Activated T-helper 2 cell treated with anti-CD3 and anti-CD28 coated beads, Interferon-gamma antibody, Interleukin-2, Interleukin-4, amounts not matched to agents 10 μg/mL and 5 μg/mL and 100 μg/mL, durations not matched to agents 14 hours and 24 hours and 36 hours (primary cell): ENCODE results near the gene GMFB. TPM values are rescaled to one million over a fixed set of nuclear protein-coding genes. Genes with fewer than 3 reads are reported as not detected.
"Not testable (repeated sequence)": the region's sequence is repeated elsewhere in the genome, so short reads cannot be mapped to it uniquely, and the experiment has no call there.

Experiments
- DNase-seq: peaks from one replicate; pipeline ENCODE4 v3.0.0; 2021; ENCODE audit warnings: low spot score
- H3K27ac Mint-ChIP-seq: one replicate; pipeline ENCODE4 v1.8.0; 2021; ENCODE audit warnings: mixed read lengths
- H3K27me3 Mint-ChIP-seq: one replicate; pipeline ENCODE4 v1.8.0; 2021; ENCODE audit warnings: low read depth, mixed read lengths
- H3K36me3 Mint-ChIP-seq: one replicate; pipeline ENCODE4 v1.8.0; 2021; ENCODE audit warnings: low read depth, mixed read lengths
- H3K4me1 Mint-ChIP-seq: one replicate; pipeline ENCODE4 v1.8.0; 2021; ENCODE audit warnings: low read depth, mixed read lengths
- H3K4me3 Mint-ChIP-seq: one replicate; pipeline ENCODE4 v1.8.0; 2021; ENCODE audit warnings: low read depth, mild to moderate bottlenecking, moderate library complexity, mixed read lengths
- H3K9me3 Mint-ChIP-seq: one replicate; pipeline ENCODE4 v1.8.0; 2021; ENCODE audit warnings: mixed read lengths
- intact Hi-C: fragments of 100-400 bp; cut with micrococcal nuclease; formaldehyde crosslinking; loops from one replicate; pipeline ENCODE4 v1.15.1; 2023
- total RNA-seq: library from RNA; stranded (reverse); gene quantifications from 2 replicates; pipeline ENCODE4 v1.2.3, GENCODE V29; 2022

Gene GMFB
- total RNA-seq, 1 donor from 2014 or later, result 40.0 TPM

GRCh38 chr14:54451121-54451601 is 37.6 kb downstream of the GMFB start:
- no peak overlapping the region for H3K4me3 Mint-ChIP-seq
- no peak for DNase-seq
- peaks cover 1% of the 10 kb centered on the region for H3K27me3 Mint-ChIP-seq
- H3K9me3 Mint-ChIP-seq, result no peaks in the 10 kb centered on the region
- H3K36me3 Mint-ChIP-seq, result no peaks in the 10 kb centered on the region
- intact Hi-C loops, result no loop called here
- H3K27ac Mint-ChIP-seq, result no peak overlapping the region
- H3K4me1 Mint-ChIP-seq, result peaks cover 27% of the 10 kb centered on the region

GRCh38 chr14:54450535-54450934 is 38.2 kb downstream of the GMFB start:
- Mint-ChIP-seq H3K27me3 (peaks cover 6% of the 10 kb centered on the region), H3K27ac (no peak overlapping the region), H3K9me3 (no peaks in the 10 kb centered on the region), H3K4me1 (peaks cover 29% of the 10 kb centered on the region), H3K36me3 (no peaks in the 10 kb centered on the region), H3K4me3 (no peak overlapping the region)
- no peak for DNase-seq
- intact Hi-C loops, result no loop called here

DNA sequence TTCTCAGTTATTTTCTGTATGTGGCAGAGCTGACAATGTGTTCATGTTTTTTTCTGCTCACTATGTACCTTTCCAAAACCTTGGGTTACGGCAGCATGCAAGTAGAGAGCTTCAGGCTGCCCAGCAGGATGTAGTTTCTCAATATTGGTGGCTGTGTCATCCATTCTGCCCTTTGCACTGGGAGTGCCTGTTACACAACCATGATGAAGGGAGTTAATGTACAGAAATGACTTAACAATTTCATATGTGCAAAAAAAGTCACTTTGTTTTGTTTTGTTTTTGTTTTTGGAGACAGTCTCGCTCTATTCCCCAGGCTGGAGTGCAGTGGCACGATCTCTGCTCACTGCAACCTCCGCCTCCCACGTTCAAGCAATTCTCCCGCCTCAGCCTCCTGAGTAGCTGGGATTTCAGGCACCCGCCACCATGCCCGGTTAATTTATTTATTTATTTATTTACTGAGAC is 41.5 kb downstream of the GMFB start:
- peaks cover 29% of the 10 kb centered on the region for H3K4me1 Mint-ChIP-seq
- DNase-seq, result no peak
- intact Hi-C loops, result no loop called here
- H3K27me3 Mint-ChIP-seq, result peaks cover 6% of the 10 kb centered on the region
- no peak overlapping the region for H3K27ac Mint-ChIP-seq
- H3K4me3 Mint-ChIP-seq, result no peak overlapping the region
- no peaks in the 10 kb centered on the region for H3K9me3 Mint-ChIP-seq
- H3K36me3 Mint-ChIP-seq, result no peaks in the 10 kb centered on the region

DNA sequence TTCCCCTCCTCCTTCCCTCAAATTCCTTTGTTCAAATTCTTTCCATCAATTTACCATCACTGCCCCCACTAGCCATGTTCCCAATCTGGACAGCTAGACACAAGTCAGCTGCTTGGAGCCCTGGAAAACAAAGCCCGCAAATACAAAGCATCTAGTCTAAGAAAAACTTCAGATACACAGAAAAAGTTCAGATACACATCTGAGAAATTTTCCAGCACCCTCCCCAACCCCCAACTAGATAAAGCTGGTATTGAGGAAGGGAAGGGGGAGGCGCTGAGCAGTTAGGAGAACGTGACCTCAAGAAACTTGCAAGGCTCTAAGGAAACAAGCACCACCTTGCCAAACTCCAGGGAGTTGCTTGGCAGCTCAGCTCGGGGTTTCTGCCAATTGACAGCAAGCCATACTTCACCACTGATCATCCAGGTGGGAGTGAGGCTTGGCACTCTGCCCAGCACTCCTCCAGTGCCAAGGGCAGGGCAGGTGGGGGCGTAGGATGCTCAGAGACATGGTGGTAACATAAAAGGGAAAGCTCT is 42.6 kb downstream of the GMFB start:
- intact Hi-C loops, result no loop called here
- Mint-ChIP-seq H3K27me3 (peaks cover 6% of the 10 kb centered on the region), H3K4me1 (peaks cover 37% of the 10 kb centered on the region), H3K27ac (no peak overlapping the region), H3K9me3 (no peaks in the 10 kb centered on the region), H3K36me3 (no peaks in the 10 kb centered on the region), H3K4me3 (no peak overlapping the region)
- DNase-seq, result no peak

- H3K27ac Mint-ChIP-seq, result no peak overlapping the region
- no peak for DNase-seq
- peaks cover 36% of the 10 kb centered on the region for H3K4me1 Mint-ChIP-seq
- H3K36me3 Mint-ChIP-seq, result peaks cover 10% of the 10 kb centered on the region
- intact Hi-C loops, result loop anchor here (5.0 kb wide), 2 partner anchors 118 to 1292 kb away; partner anchors contain the start of gene DDHD1
- H3K9me3 Mint-ChIP-seq, result no peaks in the 10 kb centered on the region
- no peak overlapping the region for H3K4me3 Mint-ChIP-seq
- H3K27me3 Mint-ChIP-seq, result peaks cover 6% of the 10 kb centered on the region
Measured at GRCh38 chr14:54444681-54445080, 44.1 kb downstream of the GMFB start.

DNA sequence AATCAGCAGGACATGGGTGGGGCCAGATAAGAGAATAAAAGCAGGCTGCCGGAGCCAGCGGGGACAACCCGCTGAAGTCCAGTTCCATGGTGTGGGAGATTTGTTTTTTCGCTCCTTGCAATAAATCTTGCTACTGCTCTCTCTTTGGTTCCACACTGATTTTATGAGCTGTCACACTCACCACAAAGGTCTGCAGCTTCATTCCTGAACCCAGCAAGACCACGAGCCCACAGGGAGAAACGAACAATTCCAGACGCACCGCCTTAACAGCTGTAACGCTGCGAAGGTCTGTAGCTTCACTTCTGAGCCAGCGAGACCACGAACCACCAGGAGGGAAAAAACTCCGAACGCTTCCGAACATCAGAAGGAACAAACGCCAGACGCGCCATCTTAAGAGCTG is 44.8 kb downstream of the GMFB start:
- Mint-ChIP-seq H3K27me3 (peaks cover 6% of the 10 kb centered on the region), H3K4me1 (peaks cover 41% of the 10 kb centered on the region), H3K9me3 (no peaks in the 10 kb centered on the region), H3K4me3 (no peak overlapping the region), H3K36me3 (peaks cover 15% of the 10 kb centered on the region), H3K27ac (no peak overlapping the region)
- no peak for DNase-seq
- intact Hi-C loops, result loop anchor here (5.0 kb wide), 2 partner anchors 118 to 1292 kb away; partner anchors contain the start of gene DDHD1

GRCh38 chr14:54442961-54443360 is 45.8 kb downstream of the GMFB start:
- H3K27me3 Mint-ChIP-seq, H3K4me3 Mint-ChIP-seq, H3K27ac Mint-ChIP-seq, DNase-seq, H3K9me3 Mint-ChIP-seq: not testable (repeated sequence)
- intact Hi-C loops, result loop anchor here (5.0 kb wide), 2 partner anchors 119 to 1291 kb away; partner anchors contain the start of gene DDHD1
- peaks cover 25% of the 10 kb centered on the region for H3K36me3 Mint-ChIP-seq
- H3K4me1 Mint-ChIP-seq, result peaks cover 43% of the 10 kb centered on the region

DNA sequence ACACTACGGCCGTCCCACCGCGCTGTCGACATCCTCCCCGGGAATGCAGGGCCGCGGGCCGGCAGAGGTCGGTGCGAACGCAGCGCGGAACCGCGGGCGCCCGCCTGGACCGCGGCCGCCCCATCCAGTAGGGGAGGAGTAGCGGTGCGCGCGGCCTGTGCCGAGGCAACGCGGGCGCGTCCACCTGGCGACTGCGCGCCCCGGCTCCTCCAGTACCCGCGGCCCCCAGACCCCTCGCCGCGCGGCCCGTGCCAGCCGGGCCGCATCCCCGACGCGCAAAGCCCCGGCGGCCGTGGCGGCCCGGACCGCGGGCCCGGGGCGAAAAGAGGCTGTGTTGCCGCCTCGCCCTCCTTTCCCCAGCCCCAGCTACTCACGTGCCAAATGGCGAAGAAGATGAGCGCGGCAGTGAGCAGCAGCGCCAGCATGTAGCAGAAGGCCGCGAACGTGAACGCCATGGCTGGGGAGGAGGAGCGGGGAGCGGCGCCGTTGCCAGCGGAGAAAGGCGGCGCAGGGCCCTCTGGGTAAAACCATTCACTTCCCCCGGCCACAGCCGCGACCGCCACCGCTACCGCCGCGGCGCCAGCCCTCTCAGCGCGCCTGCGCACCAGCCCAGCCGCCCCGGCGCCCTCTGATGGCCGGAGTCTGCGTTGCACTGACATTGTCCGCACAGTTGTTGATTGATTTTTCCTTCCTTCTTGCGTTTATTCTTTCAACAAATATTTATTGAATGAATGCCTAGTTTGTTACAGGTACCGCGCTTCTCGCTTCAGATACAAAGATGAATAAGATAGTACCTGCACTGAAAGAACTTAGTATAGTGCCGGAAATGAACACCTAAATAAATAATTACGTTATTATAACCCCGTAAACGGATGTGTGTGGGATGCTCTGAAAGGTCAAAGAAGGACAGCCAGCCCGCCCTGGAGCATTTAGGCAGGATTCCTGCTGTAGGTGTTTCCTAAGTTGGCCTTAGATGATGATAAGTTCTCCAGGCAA is 47.6 kb downstream of the GMFB start, which contains the start of gene CNIH1:
TSS of gene CNIH1 (minus strand) at position 502 of the 996 bp plus-strand sequence. CDS start at position 455, 47 bp downstream.
- peak within 1 kb of the TSS; percentile 95 for H3K4me3 Mint-ChIP-seq
- DNase-seq, result peak; percentile 90
- intact Hi-C loops, result loop anchor here (1.0 to 5.0 kb wide), 5 partner anchors 48 to 1289 kb away; partner anchors contain the start of genes CGRRF1, DDHD1 and GMFB
- peaks cover 47% of the 10 kb centered on the region for H3K4me1 Mint-ChIP-seq
- peak within 1 kb of the TSS; percentile 97 for H3K27ac Mint-ChIP-seq
- no peaks in the 10 kb centered on the region for H3K9me3 Mint-ChIP-seq
- H3K27me3 Mint-ChIP-seq, result peaks cover 5% of the 10 kb centered on the region
- peaks cover 34% of the 10 kb centered on the region for H3K36me3 Mint-ChIP-seq

GRCh38 chr14:54440476-54440872 is 48.3 kb downstream of the GMFB start:
- H3K4me1 Mint-ChIP-seq, result peaks cover 51% of the 10 kb centered on the region
- H3K36me3 Mint-ChIP-seq, result peaks cover 37% of the 10 kb centered on the region

GRCh38 chr14:54440037-54440436 is 48.7 kb downstream of the GMFB start:
- H3K27me3 Mint-ChIP-seq, result no peaks in the 10 kb centered on the region
- H3K4me3 Mint-ChIP-seq, result peak overlapping the region; percentile 95
- H3K36me3 Mint-ChIP-seq, result peaks cover 42% of the 10 kb centered on the region

More at GRCh38 chr14:54440476-54440872, 48.3 kb downstream of the GMFB start:
- Mint-ChIP-seq H3K4me3 (peak overlapping the region; percentile 95), H3K27ac (peak overlapping the region; percentile 92), H3K27me3 (no peaks in the 10 kb centered on the region), H3K9me3 (no peaks in the 10 kb centered on the region)
- no peak for DNase-seq
- intact Hi-C loops, result loop anchor here (2.0 to 5.0 kb wide), 3 partner anchors 48 to 1288 kb away; partner anchors contain the start of genes DDHD1 and GMFB

GRCh38 chr14:54438703-54439102 is 50.1 kb downstream of the GMFB start:
- Mint-ChIP-seq H3K27me3 (no peaks in the 10 kb centered on the region), H3K9me3 (no peaks in the 10 kb centered on the region), H3K4me1 (peaks cover 66% of the 10 kb centered on the region), H3K4me3 (peak overlapping the region; percentile 51), H3K27ac (no peak overlapping the region), H3K36me3 (peaks cover 55% of the 10 kb centered on the region)
- intact Hi-C loops, result loop anchor here (5.0 kb wide), 1 partner anchor 464 kb away; the partner anchor contains the start of gene GCH1
- DNase-seq, result no peak

More at GRCh38 chr14:54440037-54440436, 48.7 kb downstream of the GMFB start:
- H3K4me1 Mint-ChIP-seq, result peaks cover 55% of the 10 kb centered on the region
- DNase-seq, result no peak
- no peaks in the 10 kb centered on the region for H3K9me3 Mint-ChIP-seq
- intact Hi-C loops, result loop anchor here (2.0 to 5.0 kb wide), 3 partner anchors 49 to 1288 kb away; partner anchors contain the start of genes DDHD1 and GMFB
- peak overlapping the region; percentile 92 for H3K27ac Mint-ChIP-seq

DNA sequence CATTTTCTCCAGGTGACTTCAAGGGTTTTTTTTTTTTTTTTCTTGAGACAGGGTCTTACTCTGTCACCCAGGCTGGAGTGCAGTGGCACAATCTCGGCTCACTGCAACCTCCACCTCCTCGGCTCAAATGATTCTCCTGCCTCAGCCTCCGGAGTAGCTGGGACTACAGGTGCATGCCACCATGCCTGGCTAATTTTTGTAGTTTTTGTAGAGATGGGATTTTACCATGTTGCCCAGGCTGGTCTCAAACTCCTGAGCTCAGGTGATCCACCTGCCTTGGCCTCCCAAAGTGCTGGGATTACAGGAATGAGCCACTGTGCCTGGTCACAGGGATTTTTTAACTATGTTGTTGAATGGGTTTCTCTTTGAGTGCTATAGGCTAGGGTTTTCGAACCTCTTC is 50.8 kb downstream of the GMFB start:
- DNase-seq, H3K27ac Mint-ChIP-seq, H3K27me3 Mint-ChIP-seq, H3K9me3 Mint-ChIP-seq, H3K4me3 Mint-ChIP-seq: not testable (repeated sequence)
- Mint-ChIP-seq H3K36me3 (peaks cover 62% of the 10 kb centered on the region), H3K4me1 (peaks cover 71% of the 10 kb centered on the region)
- intact Hi-C loops, result loop anchor here (5.0 kb wide), 1 partner anchor 464 kb away; the partner anchor contains the start of gene GCH1
